ENCODE results near the gene CFAP52.
"Not testable (repeated sequence)": the region's sequence is repeated elsewhere in the genome, so short reads cannot be mapped to it uniquely, and the experiment has no call there.

Gene CFAP52

DNA sequence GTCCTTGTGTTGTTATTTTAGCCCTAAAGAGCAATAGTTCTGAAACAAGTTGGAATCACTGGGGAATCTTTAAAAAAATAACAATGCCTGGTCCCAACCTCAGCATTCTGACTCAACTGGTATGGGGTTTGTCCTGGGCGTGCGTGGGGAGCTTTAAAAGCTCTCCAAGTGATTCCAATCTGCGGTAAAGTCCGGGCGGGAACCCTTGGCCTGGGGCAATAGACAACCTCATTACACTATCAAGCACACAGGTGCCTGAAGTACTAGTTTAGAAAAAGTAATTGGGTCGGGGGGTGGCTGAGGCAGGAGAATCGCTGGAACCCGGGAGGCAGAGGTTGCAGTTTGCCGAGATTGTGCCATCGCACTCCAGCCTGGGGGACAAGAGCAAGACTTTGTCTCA is 5.2 kb upstream of the CFAP52 start:
- no peak for DNase-seq

- DNase-seq: no peak
Measured at GRCh38 chr17:9575381-9576101, 901 bp upstream of the CFAP52 start, which contains the start of gene STX8. TSS of gene STX8 (minus strand) at chr17:9575820. CDS start at chr17:9575808, 12 bp downstream.

GRCh38 chr17:9577373-9577709 is 899 bp downstream of the CFAP52 start:
- DNase-seq: no peak

- DNase-seq: no peak
Measured at GRCh38 chr17:9587969-9588656, 11.7 kb downstream of the CFAP52 start.

DNA sequence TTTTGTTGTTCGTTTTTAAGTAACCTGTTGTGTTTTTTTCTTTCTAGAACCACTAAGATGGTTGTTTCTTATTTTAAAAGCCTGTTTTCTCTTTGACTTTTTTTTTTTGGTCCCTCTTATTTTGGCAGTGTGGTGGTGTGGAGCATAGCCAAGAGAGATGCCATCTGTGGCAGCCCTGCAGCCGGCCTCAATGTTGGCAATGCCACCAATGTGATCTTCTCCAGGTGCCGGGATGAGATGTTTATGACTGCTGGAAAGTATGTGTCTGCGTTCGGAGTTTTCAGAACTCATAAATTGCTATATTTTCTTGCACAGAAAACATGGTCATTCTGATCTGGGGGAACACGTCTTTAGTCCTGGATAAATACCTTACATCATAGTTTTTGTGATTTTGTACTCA is 17.6 kb downstream of the CFAP52 start:
- DNase-seq: no peak

- DNase-seq: not testable (repeated sequence)
Measured at GRCh38 chr17:9597638-9598037, 21.2 kb downstream of the CFAP52 start.

DNA sequence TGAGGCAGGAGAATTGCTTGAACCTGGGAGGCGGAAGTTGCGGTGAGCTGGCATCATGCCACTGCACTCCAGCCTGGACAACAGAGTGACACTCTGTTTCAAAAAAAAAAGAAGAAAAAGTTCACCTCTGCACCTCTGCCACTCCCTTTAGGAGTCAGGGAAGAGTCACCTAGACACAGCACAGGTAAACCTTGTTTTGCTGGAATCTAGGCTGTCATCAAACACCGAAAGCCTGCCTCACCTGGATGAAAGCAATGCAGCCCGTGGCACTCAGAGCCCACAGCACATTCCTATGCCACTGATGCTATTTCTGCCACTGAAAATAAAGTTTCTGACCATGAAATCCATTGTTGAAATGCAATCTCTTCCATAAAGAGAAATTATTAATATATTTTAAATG is 22.2 kb downstream of the CFAP52 start:
- DNase-seq: no peak

GRCh38 chr17:9604583-9604982 is 28.1 kb downstream of the CFAP52 start:
- DNase-seq: not testable (repeated sequence)

GRCh38 chr17:9606453-9606852 is 30.0 kb downstream of the CFAP52 start:
- DNase-seq: no peak

- DNase-seq: not testable (repeated sequence)
Measured at GRCh38 chr17:9607058-9607457, 30.6 kb downstream of the CFAP52 start.

DNA sequence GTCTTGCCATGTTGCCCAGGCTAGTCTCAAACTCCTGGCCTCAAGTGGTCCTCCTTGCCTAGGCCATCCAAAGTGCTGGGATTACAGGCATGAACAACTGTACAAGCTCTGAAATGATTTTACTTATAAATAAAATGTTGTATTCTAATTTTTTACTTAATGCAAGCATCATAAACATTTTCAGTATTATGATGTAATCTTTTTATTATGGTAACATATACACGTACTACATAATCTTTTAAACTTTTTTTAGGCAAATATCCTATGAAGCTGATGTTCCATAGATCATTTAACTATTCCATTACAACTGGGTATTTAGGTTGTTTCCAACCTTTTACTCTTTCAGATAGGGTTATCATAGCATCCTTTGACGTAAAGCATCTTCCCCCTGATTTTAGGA is 35.1 kb downstream of the CFAP52 start:
- no peak for DNase-seq

- DNase-seq: no peak
Measured at GRCh38 chr17:9612006-9612405, 35.6 kb downstream of the CFAP52 start.

DNA sequence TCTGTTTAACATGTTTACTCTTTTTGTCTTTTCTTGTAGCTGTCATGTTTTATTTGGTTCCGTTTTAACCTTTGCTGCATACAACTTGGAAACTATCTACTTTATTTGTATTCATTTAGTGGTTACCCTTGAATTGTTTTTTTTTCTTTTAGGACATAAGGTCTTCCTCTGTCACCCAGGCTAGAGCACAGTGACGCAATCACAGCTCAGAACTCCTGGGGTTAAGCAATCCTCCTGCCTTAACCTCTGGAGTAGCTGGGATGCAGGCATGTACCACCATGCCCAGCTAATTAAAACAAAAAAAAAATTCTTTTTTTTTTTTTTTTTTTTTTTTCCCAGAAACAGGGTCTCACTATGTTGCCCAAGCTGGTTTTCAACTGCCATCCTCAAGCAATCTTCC is 39.0 kb downstream of the CFAP52 start:
- DNase-seq: no peak

- DNase-seq: no peak
Measured at GRCh38 chr17:9622961-9623360, 46.5 kb downstream of the CFAP52 start.

DNA sequence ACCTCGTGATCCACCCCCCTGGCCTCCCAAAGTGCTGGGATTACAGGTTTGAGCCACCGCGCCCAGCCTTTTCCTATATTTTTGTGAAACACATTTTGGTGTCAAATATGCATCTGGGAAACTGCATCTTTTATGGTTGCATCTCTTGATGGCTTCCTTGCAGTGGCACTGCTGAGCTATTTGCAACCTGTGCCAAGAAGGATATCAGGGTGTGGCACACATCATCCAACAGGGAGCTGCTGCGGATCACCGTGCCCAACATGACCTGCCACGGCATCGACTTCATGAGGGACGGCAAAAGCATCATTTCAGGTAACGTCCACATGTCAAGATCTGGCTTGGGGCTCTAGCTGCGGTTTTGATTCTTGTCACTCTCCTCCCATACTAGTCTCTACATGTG is 52.1 kb downstream of the CFAP52 start:
- no peak for DNase-seq

- DNase-seq: no peak
Measured at GRCh38 chr17:9632741-9633140, 56.3 kb downstream of the CFAP52 start.

- no peak for DNase-seq
Measured at GRCh38 chr17:9635340-9635739, 58.9 kb downstream of the CFAP52 start.

GRCh38 chr17:9636501-9636900 is 60.1 kb downstream of the CFAP52 start:
- no peak for DNase-seq

DNA sequence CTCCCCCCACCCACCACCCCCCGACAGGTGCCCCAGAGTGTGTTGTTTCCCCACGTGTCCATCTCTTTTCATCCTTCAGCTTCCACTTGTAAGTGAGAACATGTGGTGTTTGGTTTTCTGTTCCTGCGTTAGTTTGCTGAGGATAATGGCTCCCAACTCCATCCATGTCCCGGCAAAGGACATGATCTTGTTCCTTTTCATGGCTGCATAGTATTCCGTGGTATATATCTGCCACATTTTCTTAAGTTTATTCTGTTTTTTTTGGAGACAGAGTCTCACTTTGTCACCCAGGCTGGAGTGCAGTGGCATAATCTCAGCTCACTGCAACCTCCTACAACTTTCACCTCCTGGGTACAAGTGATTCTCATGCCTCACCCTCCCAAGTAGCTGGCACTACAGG is 63.9 kb downstream of the CFAP52 start:
- DNase-seq: not testable (repeated sequence)

DNA sequence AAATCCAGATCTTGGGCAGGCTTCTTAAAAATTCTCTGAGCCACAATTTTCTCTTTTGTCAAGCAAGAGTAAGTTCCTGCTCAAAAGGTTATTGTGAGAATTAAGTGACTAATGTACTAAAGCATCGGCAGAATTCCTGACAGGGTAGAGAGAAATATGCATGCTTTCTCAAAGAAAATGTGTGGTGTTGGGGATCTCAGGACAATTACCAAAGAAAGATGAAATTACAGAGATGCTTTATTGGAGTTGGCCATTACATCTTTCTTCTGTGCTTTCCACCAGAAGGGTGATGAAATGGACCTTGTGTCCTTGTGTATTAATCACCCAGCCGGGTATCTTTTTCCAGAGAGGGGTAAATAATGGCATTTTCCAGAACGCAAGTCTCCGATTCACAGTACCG is 67.2 kb downstream of the CFAP52 start:
- no peak for DNase-seq

DNA sequence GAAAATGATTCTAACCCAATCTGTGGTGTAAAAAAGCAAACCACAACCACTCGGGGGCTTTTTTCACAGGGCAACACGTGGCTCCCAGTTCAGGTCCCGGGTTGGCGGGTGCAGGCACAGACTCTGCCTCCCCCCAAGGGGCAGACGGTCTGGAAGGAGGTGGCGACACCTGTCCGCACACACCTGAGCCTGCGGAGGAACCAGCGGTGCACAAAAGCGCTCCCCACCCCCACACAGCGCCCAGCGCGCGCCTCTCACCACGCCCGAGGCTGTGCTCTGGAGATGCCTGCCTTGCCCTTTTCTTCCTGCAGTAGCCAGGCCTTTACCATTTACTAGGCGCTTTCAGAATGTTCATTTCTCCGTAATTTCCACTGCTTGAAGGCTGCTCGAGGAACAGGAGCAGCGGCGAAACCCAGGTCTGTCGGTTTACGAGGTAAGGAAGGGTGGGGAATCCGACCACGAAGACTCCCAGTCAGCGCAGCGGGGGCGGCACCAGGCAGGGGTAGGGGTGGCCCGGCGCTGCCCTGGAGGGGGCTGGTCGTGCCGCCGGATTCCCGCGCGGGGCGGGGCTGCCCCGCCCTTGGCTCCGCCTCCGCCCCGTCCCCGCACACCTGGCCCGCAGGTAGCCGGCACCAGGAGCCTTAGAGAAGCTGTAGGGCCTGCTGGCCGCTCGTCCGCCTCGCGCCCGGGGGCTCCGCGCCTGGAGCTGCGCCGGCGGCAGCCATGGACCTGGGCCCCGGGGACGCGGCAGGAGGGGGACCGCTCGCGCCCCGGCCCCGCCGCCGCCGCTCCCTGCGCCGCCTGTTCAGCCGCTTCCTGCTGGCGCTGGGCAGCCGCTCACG is 68.7 kb downstream of the CFAP52 start, which contains the start of gene USP43:
TSS of gene USP43 (plus strand) at position 608 of the 842 bp plus-strand sequence. CDS start at position 724, 116 bp downstream.
- DNase-seq: no peak

DNA sequence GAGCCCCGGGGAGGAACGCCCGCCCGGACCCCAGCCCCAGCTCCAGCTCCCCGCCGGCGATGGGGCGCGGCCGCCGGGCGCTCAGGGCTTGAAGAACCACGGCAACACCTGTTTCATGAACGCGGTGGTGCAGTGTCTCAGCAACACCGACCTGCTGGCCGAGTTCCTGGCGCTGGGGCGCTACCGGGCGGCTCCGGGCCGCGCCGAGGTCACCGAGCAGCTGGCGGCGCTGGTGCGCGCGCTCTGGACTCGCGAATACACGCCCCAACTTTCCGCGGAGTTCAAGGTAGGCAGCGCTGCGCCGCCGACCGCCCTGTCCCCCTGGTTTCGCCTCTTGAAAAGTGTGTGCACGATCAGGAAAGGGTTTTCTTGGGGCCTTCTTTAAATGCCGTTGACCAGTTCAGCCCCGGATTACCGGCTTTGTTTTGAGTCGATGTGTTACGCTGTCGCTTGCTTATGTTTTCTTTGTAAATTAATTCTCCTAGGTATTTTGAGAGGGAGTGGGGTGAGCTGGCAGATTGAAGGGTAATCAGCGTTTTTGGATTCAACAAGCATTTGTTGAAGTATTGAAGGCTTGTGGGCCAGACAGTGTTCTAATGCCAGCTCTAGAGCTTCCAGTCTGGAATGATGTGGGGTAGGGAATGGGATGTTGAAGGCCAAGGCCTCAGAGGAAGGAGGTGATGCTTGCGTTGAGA is 69.6 kb downstream of the CFAP52 start:
- DNase-seq: no peak

DNA sequence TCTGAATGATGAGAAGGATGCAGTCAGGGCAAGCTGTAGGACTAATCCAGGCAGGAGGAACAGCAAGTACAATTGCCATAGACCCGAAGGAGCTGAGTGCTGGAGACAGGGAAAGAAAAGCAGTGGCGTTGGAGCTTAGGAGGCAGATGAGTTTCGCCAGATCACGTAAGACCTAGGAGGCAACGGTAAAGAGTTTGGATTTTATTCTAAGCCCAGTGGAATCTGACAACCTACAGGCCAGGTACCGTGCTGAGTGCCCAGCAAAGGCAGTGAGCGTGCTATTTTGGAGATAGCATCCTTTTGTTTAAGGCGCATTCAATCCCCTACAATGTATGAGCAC is 70.1 kb downstream of the CFAP52 start:
- no peak for DNase-seq

All from NCI-H2107 (cell line).